Inflammatory macrophage treated with lipopolysaccharide for 4 hours (primary cell): ENCODE data around the gene COL5A3.
"Not testable (repeated sequence)": the region's sequence is repeated elsewhere in the genome, so short reads cannot be mapped to it uniquely, and the experiment has no call there.

Experiments used
- DNase-seq: peaks from one replicate; pipeline ENCODE4 v3.0.0-alpha.2; 2020

COL5A3 gene

GRCh38 chr19:9935506-9936325 is 74.6 kb downstream of the COL5A3 start:
- no peak for DNase-seq

GRCh38 chr19:9934132-9934950 is 76.0 kb downstream of the COL5A3 start:
- DNase-seq, result peak; percentile 70

- no peak for DNase-seq
Measured at GRCh38 chr19:9932835-9933234, 77.5 kb downstream of the COL5A3 start.

- DNase-seq, result no peak
Measured at GRCh38 chr19:9931629-9932028, 78.7 kb downstream of the COL5A3 start.

GRCh38 chr19:9923440-9923839 is 86.9 kb downstream of the COL5A3 start:
- DNase-seq, result no peak

- not testable (repeated sequence) for DNase-seq
Measured at GRCh38 chr19:9922782-9923379, 87.4 kb downstream of the COL5A3 start.

- peak; percentile 46 for DNase-seq
Measured at GRCh38 chr19:9917321-9917720, 93.0 kb downstream of the COL5A3 start.

- DNase-seq, result peak; percentile 10
Measured at GRCh38 chr19:9916719-9917118, 93.6 kb downstream of the COL5A3 start.

GRCh38 chr19:9914315-9915207 is 95.7 kb downstream of the COL5A3 start:
- DNase-seq, result peak; percentile 73

GRCh38 chr19:9914001-9914314 is 96.3 kb downstream of the COL5A3 start:
- DNase-seq, result no peak

- DNase-seq, result no peak
Measured at GRCh38 chr19:9913237-9914000, 96.9 kb downstream of the COL5A3 start.

GRCh38 chr19:9912551-9913236 is 97.6 kb downstream of the COL5A3 start:
- DNase-seq, result no peak

- DNase-seq, result no peak
Measured at GRCh38 chr19:9911524-9912185, 98.6 kb downstream of the COL5A3 start.

GRCh38 chr19:9910625-9911024 is 99.7 kb downstream of the COL5A3 start:
- DNase-seq, result no peak
